Ascending aorta (tissue), 2 donors: ENCODE data around the gene FRMD4A. TPM values are rescaled to one million over a fixed set of nuclear protein-coding genes. Genes with fewer than 3 reads are reported as not detected.

Experiments used
- DNase-seq, 2 donors: peaks; one replicate each; pipeline ENCODE4 v3.0.0-alpha.2; 2019; ENCODE audit warnings: low spot score in 2 of 2
- H3K27ac ChIP-seq, 2 donors: fragments of 200-600 bp; sonication (generic); one replicate each; pipeline ENCODE4 v1.5.1; 2016 to 2017; ENCODE audit warnings: mild to moderate bottlenecking in 1 of 2
- H3K27me3 ChIP-seq: fragments of 200-600 bp; sonication (generic); one replicate; pipeline ENCODE4 v1.5.1; 2017
- H3K36me3 ChIP-seq, 2 donors: fragments of 200-600 bp; sonication (generic); one replicate each; pipeline ENCODE4 v1.5.1; 2016
- H3K4me1 ChIP-seq, 2 donors: fragments of 200-600 bp; sonication (generic); one replicate each; pipeline ENCODE4 v1.5.1; 2016 to 2017; ENCODE audit warnings: mild to moderate bottlenecking in 1 of 2
- H3K4me3 ChIP-seq, 2 donors: fragments of 200-600 bp; sonication (generic); one replicate each; pipeline ENCODE4 v1.5.1; 2016 to 2017; ENCODE audit warnings: mild to moderate bottlenecking in 1 of 2
- H3K9me3 ChIP-seq, 2 donors: fragments of 200-600 bp; sonication (generic); one replicate each; pipeline ENCODE4 v1.5.1; 2016
- intact Hi-C: fragments of 100-400 bp; cut with DNase I; formaldehyde crosslinking; loops from one replicate; pipeline ENCODE4 v1.15.1; 2023
- total RNA-seq: library from RNA; depleted of rRNA; stranded (reverse); fragments of >200 nt; gene quantifications from one replicate; pipeline ENCODE4 v1.1.0, GENCODE V29; 2016
- TF ChIP-seq, protein P1 (sequence below), 3 experiments: fragments of 200-600 bp in 2 of 3; fragments of 450-650 bp in 1 of 3; sonication (generic) in 2 of 3; IDR thresholded peaks; one replicate each; pipeline ENCODE4 v1.5.1; 2016 to 2019; ENCODE audit warnings: antibody characterized with exemption in 3 of 3, mild to moderate bottlenecking in 1 of 3, moderate library complexity in 1 of 3

Gene FRMD4A
- total RNA-seq, 1 donor from 2014 or later = 108 TPM

DNA sequence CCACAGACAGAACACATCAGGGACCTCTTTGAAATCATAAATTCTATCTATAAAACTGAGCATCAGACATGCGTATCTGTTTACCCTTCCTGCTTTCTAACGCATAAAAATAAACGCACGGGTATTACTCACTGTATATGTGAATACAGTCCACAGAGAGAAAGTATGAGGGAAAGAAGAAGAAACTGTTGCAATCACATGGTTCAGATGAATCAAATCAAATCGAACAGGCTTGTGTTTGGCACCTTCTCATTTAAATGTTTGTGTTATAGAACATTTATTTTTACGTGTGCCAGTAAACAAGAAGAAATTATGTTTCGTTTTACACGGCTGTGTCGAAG is 322.0 kb downstream of the FRMD4A start:
- Histone ChIP-seq H3K4me1 (peaks cover 0 to 12% of the 10 kb centered on the region in 2 donors), H3K9me3 (no peaks in the 10 kb centered on the region), H3K27me3 (no peaks in the 10 kb centered on the region), H3K36me3 (no peaks in the 10 kb centered on the region), H3K4me3 (peak overlapping the region; percentile 34 to 48), H3K27ac (no peak overlapping the region)
- TF ChIP-seq, protein P1, sequence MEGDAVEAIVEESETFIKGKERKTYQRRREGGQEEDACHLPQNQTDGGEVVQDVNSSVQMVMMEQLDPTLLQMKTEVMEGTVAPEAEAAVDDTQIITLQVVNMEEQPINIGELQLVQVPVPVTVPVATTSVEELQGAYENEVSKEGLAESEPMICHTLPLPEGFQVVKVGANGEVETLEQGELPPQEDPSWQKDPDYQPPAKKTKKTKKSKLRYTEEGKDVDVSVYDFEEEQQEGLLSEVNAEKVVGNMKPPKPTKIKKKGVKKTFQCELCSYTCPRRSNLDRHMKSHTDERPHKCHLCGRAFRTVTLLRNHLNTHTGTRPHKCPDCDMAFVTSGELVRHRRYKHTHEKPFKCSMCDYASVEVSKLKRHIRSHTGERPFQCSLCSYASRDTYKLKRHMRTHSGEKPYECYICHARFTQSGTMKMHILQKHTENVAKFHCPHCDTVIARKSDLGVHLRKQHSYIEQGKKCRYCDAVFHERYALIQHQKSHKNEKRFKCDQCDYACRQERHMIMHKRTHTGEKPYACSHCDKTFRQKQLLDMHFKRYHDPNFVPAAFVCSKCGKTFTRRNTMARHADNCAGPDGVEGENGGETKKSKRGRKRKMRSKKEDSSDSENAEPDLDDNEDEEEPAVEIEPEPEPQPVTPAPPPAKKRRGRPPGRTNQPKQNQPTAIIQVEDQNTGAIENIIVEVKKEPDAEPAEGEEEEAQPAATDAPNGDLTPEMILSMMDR (IDR thresholded peaks at IDR 0.05) = no peak
- intact Hi-C loops = no loop called here
- no peak for DNase-seq

DNA sequence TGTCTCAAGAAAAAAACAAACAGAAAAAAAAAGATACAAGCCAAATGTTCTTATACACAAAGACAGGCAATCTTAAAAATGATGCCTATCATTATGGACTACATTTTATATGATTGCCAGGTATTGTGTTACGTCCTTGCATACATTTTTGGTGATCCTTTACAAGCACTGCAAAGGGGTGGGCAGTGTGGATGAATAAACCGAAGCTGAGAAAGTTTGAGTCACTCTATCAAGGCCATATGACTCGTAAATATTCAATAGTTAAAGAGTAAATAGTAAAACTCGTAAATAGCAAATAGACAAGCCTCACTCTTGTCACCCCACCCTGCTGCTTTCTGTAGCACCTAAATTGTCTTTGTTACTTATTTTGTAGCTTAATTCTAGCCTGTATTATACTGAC is 326.2 kb downstream of the FRMD4A start:
- Histone ChIP-seq H3K36me3 (no peaks in the 10 kb centered on the region), H3K4me3 (no peak overlapping the region), H3K27ac (no peak overlapping the region), H3K9me3 (no peaks in the 10 kb centered on the region), H3K4me1 (peaks cover 0 to 1% of the 10 kb centered on the region in 2 donors), H3K27me3 (no peaks in the 10 kb centered on the region)
- DNase-seq = no peak
- TF ChIP-seq, protein P1 (IDR thresholded peaks at IDR 0.05) = no peak
- intact Hi-C loops = no loop called here

DNA sequence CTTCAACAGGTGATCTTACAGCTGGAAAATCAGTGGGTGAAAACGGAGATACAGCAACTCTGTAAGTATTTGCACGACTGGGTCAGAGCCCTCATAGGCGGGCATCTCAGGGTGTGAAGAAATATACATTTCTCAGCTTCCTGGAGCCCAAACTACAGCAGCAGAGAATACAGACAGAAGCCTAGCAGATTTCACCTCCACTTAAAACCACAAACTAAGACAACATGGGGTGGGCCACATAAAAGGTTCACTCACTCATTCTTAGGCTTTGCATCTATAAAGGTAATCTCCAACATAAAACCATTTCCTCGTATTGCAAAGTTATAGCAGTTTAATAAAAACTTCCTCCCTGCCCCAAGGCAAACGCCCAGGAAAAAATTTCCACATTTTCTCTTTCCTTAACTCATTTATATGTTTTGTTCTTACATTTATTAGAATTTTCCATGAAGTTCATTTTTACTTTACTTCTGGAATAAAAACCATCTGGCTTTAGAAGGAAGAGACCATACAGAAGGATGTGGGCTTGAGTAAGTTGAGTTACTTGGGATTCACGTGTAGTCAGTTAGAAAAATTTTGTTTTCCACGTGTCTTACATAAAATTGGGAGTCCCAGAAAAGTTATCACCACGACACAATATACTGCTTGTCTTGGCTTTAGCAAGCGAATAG is 327.1 kb downstream of the FRMD4A start:
- Histone ChIP-seq H3K27me3 (no peaks in the 10 kb centered on the region), H3K4me1 (no peaks in the 10 kb centered on the region), H3K36me3 (no peaks in the 10 kb centered on the region), H3K27ac (no peak overlapping the region), H3K9me3 (no peaks in the 10 kb centered on the region), H3K4me3 (no peak overlapping the region)
- TF ChIP-seq, protein P1 (IDR thresholded peaks at IDR 0.05) = no peak
- DNase-seq = no peak
- intact Hi-C loops = no loop called here

DNA sequence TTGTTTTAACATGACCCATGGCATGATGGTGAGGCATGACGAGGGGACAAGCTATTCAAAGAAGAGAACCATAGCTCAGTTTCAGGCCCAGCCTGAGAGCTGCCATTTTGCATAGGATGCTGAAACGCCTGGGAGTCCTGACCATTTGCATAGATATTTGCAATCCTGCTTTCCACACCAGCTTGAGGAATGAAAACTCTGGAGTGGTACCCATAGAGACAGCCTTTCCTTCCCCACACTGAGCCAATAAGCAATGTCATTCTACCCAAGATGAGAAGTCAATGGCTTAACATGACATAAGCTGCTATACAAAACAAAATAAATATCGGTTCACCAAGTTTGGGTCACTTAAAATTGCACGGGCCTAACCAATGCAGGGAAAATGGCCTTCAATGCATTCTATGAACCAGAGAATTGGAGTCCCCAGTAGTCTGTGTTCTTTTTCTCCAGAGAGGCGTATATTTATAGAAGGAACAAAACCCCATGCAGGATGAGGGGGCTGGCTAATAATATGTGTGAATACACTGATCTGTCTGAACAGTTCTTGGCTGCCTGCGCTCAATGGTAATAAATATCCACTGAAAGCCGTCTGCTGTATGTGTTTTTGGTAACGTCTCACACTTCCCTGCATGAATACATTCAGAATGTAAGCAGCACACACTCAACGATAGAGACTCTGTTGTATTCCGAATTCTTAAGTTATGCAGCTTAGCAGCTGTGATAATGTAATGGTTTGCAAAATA is 329.3 kb downstream of the FRMD4A start:
- Histone ChIP-seq H3K4me1 (no peaks in the 10 kb centered on the region), H3K9me3 (no peaks in the 10 kb centered on the region), H3K27me3 (no peaks in the 10 kb centered on the region), H3K4me3 (no peak overlapping the region), H3K27ac (no peak overlapping the region), H3K36me3 (no peaks in the 10 kb centered on the region)
- TF ChIP-seq, protein P1 (IDR thresholded peaks at IDR 0.05) = no peak
- intact Hi-C loops = no loop called here
- no peak for DNase-seq

DNA sequence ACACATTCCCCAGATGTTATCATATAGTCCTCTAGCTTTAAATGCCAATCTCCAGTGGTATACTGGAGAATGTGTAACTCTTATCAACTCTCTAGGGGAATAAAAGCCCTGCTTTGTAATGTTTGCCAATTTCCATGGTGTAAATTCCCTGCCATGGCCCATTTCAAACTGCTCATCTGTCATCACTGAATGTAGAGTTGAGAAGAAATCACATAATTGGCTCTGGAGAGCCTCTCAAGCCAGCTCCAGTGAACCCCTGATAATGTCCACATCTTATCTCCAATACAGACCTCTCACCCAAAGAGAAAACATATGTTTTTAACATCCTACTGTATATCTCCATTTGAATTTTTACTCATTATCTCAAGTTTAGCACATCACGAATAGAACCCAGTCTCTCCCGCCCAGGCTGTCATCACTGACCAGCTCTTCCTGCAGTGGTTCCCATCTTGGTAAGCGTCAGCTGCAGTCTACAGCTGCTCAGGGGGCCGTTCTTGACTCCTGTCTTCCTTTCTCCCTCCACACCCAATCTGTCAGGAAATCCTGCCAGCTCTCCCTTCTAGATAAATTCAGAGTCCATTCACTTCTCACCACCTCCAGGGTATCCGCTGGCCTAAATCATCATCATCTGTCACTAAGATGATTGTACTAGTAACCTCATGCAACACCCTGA is 332.4 kb downstream of the FRMD4A start:
- no peak for DNase-seq
- TF ChIP-seq, protein P1 (IDR thresholded peaks at IDR 0.05) = no peak
- Histone ChIP-seq H3K36me3 (no peaks in the 10 kb centered on the region), H3K4me1 (no peaks in the 10 kb centered on the region), H3K27me3 (no peaks in the 10 kb centered on the region), H3K9me3 (no peaks in the 10 kb centered on the region), H3K27ac (no peak overlapping the region), H3K4me3 (no peak overlapping the region)
- intact Hi-C loops = no loop called here
